Mesodermal cell (in vitro differentiated cells): ENCODE measurements around the gene JAKMIP1.

Source experiments
- H3K27ac ChIP-seq: 2 replicates; pipeline ENCODE4 v1.7.0; 2013; ENCODE audit warnings: mild to moderate bottlenecking, low read depth, low read length, moderate library complexity; ENCODE audit not compliant: severe bottlenecking
- H3K36me3 ChIP-seq: 2 replicates; pipeline ENCODE4 v1.7.1; 2013; ENCODE audit warnings: mild to moderate bottlenecking, low read length, moderate library complexity; ENCODE audit not compliant: control insufficient read depth, insufficient read depth
- H3K4me1 ChIP-seq: one replicate; pipeline ENCODE4 v1.7.1; 2013; ENCODE audit warnings: mild to moderate bottlenecking, low read length; ENCODE audit not compliant: insufficient read depth, control insufficient read depth, poor library complexity, severe bottlenecking
- H3K4me3 ChIP-seq: 2 replicates; pipeline ENCODE4 v1.7.0; 2013; ENCODE audit warnings: low read length, control low read depth, mild to moderate bottlenecking; ENCODE audit not compliant: insufficient read depth, poor library complexity, severe bottlenecking; ENCODE audit errors: extremely low read depth
- H3K9me3 ChIP-seq: 2 replicates; pipeline ENCODE4 v1.7.1; 2013; ENCODE audit warnings: mild to moderate bottlenecking, low read length, moderate library complexity; ENCODE audit not compliant: control insufficient read depth
- WGBS, 2 experiments: methylation state at CpG; one replicate each; pipeline ENCODE4 v1.1.5; 2013; ENCODE audit warnings: missing lambda C conversion rate in 2 of 2; ENCODE audit not compliant: insufficient coverage in 2 of 2; 5-methylcytosine and 5-hydroxymethylcytosine counted together

The JAKMIP1 gene

GRCh38 chr4:6155996-6156750 is 44.2 kb downstream of the JAKMIP1 start:
- Histone ChIP-seq H3K9me3 (no peaks in the 10 kb centered on the region), H3K36me3 (no peaks in the 10 kb centered on the region), H3K4me1 (no peaks in the 10 kb centered on the region), H3K4me3 (no peak overlapping the region), H3K27ac (no peak overlapping the region)
- 93 to 98% methylated on average over 14 to 15 of the region's 15 CpGs for WGBS, 2 experiments

DNA sequence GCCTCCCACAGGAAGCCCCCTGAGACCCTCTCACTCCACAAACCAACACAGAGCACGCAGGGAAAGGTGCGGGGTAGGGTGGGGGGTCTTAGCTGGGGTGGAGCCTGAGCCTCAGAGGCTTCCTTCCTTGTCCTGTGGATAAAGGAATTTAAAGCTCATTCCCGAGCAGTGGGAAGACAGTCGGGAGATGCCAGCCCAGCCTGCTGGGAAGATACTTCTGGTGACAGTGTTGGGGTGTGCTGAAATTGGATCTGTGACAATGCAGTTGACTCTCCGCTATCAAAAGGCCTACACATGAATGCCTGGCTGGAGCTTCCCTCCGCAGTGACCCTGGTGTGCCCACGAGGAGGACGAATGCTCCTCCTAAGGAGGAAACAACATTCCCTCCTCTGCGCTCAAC is 45.5 kb downstream of the JAKMIP1 start:
- Histone ChIP-seq H3K4me3 (no peak overlapping the region), H3K9me3 (no peaks in the 10 kb centered on the region), H3K36me3 (no peaks in the 10 kb centered on the region), H3K27ac (no peak overlapping the region), H3K4me1 (no peaks in the 10 kb centered on the region)
- WGBS, 2 experiments: 56 to 77% methylated on average over 5 to 7 of the region's 9 CpGs

DNA sequence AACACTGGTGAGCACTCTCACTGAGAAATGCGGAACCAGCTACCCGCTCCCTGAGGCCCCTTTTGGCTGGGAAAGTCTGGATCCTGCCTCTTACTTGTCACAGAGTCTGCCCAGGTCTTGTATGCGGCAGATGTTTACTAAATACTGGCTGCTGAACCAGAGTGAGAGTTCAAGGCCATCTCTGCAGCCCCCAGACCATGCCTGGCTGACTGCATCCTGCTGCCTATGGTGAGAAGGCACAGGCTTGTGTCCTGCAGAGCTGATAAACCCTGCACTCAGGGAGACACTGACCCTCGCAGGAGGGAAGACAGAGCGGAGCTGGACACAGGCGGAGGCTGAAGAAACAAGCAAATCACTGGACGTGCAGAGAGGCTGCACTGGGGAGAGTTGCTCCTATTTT is 46.5 kb downstream of the JAKMIP1 start:
- H3K4me3 ChIP-seq: no peak overlapping the region
- H3K36me3 ChIP-seq: no peaks in the 10 kb centered on the region
- no peaks in the 10 kb centered on the region for H3K9me3 ChIP-seq
- H3K27ac ChIP-seq: peak overlapping the region; percentile 29
- 74 to 87% methylated on average over 5 to 7 of the region's 7 CpGs for WGBS, 2 experiments
- no peaks in the 10 kb centered on the region for H3K4me1 ChIP-seq

DNA sequence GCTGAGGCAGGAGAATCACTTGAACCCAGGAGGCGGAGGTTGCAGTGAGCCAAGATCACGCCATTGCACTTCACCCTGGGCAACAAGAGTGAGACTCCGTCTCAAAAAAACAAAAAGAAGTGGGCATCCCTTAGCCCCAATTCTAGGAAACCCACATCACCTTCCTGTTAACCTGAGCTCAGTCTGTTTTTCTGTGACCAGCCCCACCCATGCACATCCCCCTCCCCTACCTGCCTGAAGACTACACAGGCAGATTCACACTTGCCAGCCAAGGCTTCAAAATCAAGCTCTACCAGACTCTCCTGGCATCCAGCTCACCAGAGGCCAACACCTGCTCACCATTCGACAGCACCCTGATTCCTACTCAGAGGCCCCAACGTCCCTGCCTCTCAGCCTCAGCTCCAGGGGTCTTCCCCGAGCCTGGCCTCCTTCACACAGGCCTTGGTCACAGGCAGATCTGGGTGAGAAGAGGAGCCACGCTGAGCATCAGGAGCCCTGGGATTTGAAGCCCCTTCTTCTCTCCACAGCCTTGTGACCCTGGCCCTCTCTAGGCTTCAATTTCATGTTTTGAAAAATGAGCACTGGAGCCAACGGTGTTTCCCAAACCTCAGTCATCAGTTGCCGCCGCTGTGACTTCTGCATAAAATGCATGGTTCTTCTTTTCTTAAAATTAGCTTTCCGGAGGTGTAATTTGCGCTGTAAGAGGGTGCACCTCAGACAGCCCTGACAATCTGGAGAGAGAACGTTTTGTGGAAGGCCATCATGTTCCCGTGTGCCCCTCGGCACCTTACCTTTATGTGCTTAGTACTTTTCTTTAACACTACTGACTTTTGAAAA is 47.3 kb downstream of the JAKMIP1 start:
- H3K9me3 ChIP-seq: no peaks in the 10 kb centered on the region
- no peak overlapping the region for H3K27ac ChIP-seq
- no peak overlapping the region for H3K4me3 ChIP-seq
- no peaks in the 10 kb centered on the region for H3K4me1 ChIP-seq
- no peaks in the 10 kb centered on the region for H3K36me3 ChIP-seq
- WGBS, 2 experiments: 87 to 93% methylated on average over 13 of the region's 15 CpGs

DNA sequence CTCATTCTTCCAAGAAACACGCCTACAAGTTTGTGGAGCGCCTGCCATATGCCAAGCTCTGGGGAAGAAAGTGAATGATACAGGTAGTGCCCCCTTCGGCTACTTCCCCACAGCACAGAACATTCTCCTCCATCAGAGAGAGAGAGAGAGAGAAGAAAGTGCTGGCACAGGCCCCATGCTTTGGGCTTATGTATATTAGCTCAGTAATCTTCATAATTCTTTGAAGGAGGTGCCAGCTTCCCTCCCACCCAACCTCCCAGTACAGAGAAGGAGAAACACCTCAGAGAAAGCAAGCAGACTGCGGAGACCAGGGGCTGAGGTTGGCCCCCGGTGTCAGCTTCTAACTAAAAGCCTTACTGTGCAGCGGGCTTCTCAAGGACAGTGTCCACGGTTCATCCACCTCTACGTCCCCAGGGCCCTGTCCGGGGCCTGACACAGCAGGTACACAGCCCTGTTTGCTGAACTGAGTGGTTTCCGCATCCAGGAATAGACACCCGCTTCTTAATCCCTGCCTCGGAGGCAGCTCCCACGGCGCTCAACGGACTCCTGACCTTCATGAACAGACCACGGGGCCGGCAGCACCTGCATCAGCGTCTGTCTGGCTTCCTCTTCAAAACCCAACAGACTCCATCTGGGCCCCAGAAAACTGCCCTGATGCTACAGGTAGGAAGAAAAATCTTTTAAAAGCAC is 50.2 kb downstream of the JAKMIP1 start:
- H3K4me3 ChIP-seq: no peak overlapping the region
- 94 to 99% methylated on average over 15 of the region's 18 CpGs for WGBS, 2 experiments
- H3K4me1 ChIP-seq: no peaks in the 10 kb centered on the region
- H3K9me3 ChIP-seq: no peaks in the 10 kb centered on the region
- no peak overlapping the region for H3K27ac ChIP-seq
- no peaks in the 10 kb centered on the region for H3K36me3 ChIP-seq

GRCh38 chr4:6148506-6149205 is 51.7 kb downstream of the JAKMIP1 start:
- Histone ChIP-seq H3K4me3 (no peak overlapping the region), H3K27ac (no peak overlapping the region), H3K4me1 (no peaks in the 10 kb centered on the region), H3K36me3 (no peaks in the 10 kb centered on the region), H3K9me3 (peaks cover 7% of the 10 kb centered on the region)
- WGBS, 2 experiments: 93 to 98% methylated on average over 11 to 15 of the region's 20 CpGs

DNA sequence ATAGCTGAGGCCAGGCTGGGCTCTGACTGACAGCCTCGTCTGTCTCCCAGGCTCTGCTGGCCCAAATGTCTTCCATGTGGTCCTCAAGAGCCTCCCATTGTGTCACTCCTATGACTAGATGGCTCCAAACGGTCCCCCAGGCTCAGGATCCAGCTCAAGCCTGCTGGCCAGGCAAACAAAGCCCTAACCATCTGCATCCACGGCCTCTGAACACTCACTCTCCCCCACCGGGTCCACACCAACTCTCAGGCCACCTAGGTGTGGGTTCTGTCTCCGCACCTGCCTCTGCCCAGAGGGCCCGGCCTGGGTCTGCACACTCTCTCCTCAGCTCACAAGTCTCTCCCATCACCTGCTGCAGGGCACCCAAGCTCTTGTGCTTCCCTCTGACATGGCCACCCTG is 52.9 kb downstream of the JAKMIP1 start:
- H3K4me1 ChIP-seq: no peaks in the 10 kb centered on the region
- H3K9me3 ChIP-seq: peaks cover 7% of the 10 kb centered on the region
- no peaks in the 10 kb centered on the region for H3K36me3 ChIP-seq
- no peak overlapping the region for H3K27ac ChIP-seq
- no peak overlapping the region for H3K4me3 ChIP-seq
- 82 to 93% methylated on average over 4 to 5 of the region's 6 CpGs for WGBS, 2 experiments

DNA sequence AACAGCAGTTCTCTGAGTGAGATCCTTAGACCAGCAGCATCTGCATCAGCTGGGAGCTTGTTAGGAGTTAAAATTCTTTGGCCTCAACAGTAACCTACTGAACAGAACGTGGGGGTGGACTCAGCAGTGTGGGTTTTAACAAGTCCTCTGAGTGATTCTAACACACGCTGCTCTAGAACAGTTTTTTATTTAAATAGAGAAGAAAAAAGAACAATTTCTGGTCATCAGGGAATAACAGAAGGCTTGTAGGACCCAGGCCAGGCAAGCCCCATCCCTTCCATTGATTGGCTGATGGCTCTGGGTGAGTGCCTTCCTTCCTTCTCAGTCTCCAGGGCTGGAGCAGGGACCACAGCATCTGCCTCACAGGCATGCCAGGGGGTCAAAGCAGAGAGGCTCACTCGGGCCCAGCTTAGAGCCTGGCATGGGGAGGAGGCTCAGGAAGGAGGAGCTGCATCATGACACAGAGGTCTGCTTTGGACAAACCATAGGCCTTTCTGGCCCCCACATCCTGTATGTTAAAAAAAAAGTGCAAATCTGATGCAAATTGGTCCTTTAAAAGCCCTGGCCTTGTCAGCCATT is 56.7 kb downstream of the JAKMIP1 start:
- Histone ChIP-seq H3K27ac (no peak overlapping the region), H3K4me1 (no peaks in the 10 kb centered on the region), H3K4me3 (no peak overlapping the region), H3K9me3 (peaks cover 7% of the 10 kb centered on the region), H3K36me3 (no peaks in the 10 kb centered on the region)
- WGBS, 2 experiments: 90% methylated on average over 2 of the region's 3 CpGs; no CpG with 5 or more reads in 1 of the 2 experiments

GRCh38 chr4:6142935-6143602 is 57.3 kb downstream of the JAKMIP1 start:
- H3K4me3 ChIP-seq: no peak overlapping the region
- no peak overlapping the region for H3K27ac ChIP-seq
- no peaks in the 10 kb centered on the region for H3K36me3 ChIP-seq
- H3K4me1 ChIP-seq: no peaks in the 10 kb centered on the region
- 91 to 94% methylated on average over 7 to 8 of the region's 8 CpGs for WGBS, 2 experiments
- H3K9me3 ChIP-seq: peaks cover 7% of the 10 kb centered on the region
